ENCODE data around the gene HLX.

The HLX gene, protein sequence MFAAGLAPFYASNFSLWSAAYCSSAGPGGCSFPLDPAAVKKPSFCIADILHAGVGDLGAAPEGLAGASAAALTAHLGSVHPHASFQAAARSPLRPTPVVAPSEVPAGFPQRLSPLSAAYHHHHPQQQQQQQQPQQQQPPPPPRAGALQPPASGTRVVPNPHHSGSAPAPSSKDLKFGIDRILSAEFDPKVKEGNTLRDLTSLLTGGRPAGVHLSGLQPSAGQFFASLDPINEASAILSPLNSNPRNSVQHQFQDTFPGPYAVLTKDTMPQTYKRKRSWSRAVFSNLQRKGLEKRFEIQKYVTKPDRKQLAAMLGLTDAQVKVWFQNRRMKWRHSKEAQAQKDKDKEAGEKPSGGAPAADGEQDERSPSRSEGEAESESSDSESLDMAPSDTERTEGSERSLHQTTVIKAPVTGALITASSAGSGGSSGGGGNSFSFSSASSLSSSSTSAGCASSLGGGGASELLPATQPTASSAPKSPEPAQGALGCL

DNA sequence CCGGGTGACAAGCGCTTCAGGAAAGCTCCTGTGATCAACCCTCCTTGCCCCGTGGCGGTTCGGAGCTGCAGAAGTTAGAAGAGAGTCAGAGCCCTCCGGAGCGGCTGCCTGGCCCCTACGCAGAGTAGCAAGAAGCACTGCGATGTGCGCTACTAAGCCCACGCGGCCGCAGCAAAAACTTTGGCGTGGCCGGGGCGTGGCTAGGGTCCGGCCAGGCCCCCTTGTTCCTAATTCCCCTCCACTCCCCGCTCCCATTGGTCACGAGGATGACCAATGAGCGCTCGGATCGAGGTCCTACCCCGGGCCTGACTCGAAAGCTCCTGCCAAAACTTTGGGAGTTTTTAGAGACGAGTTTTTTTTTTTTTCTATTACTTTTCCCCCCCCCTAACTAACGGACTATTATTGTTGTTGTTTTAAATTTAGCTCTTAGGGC is at the start of gene HLX:
Gene HLX, plus strand, starts transcription at position 368 of the 433 bp plus-strand sequence. CDS start 415 bp downstream, outside the sequence.
- peak; percentile 80 for DNase-seq (ENCODE audit: low spot score)
- TF ChIP-seq, protein P1, sequence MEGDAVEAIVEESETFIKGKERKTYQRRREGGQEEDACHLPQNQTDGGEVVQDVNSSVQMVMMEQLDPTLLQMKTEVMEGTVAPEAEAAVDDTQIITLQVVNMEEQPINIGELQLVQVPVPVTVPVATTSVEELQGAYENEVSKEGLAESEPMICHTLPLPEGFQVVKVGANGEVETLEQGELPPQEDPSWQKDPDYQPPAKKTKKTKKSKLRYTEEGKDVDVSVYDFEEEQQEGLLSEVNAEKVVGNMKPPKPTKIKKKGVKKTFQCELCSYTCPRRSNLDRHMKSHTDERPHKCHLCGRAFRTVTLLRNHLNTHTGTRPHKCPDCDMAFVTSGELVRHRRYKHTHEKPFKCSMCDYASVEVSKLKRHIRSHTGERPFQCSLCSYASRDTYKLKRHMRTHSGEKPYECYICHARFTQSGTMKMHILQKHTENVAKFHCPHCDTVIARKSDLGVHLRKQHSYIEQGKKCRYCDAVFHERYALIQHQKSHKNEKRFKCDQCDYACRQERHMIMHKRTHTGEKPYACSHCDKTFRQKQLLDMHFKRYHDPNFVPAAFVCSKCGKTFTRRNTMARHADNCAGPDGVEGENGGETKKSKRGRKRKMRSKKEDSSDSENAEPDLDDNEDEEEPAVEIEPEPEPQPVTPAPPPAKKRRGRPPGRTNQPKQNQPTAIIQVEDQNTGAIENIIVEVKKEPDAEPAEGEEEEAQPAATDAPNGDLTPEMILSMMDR (IDR thresholded peaks at IDR 0.05; ENCODE audit: extremely low read depth, missing control alignments) = no peak

DNA sequence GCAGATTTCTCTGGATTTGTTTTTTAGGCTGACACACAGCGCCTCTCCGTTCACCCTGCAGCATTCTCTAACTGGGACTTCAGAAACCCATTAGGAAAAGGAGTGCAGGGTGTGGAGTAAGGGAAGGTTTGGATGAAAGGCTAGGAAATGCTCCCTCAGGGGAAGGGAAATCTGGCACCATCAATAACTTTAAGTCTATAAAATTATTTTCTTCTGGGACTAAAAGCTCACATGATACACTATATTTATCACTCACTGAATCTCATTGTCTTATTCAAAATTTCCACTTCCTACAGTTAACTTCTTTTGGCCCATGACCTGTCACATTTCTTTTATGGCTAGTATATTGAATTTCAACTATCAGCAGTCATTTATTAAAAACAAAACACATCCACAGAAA is 45.8 kb upstream of the HLX start:
- no peak for DNase-seq (ENCODE audit: low spot score)
- TF ChIP-seq, protein P1 (IDR thresholded peaks at IDR 0.05; ENCODE audit: extremely low read depth, missing control alignments) = no peak

DNA sequence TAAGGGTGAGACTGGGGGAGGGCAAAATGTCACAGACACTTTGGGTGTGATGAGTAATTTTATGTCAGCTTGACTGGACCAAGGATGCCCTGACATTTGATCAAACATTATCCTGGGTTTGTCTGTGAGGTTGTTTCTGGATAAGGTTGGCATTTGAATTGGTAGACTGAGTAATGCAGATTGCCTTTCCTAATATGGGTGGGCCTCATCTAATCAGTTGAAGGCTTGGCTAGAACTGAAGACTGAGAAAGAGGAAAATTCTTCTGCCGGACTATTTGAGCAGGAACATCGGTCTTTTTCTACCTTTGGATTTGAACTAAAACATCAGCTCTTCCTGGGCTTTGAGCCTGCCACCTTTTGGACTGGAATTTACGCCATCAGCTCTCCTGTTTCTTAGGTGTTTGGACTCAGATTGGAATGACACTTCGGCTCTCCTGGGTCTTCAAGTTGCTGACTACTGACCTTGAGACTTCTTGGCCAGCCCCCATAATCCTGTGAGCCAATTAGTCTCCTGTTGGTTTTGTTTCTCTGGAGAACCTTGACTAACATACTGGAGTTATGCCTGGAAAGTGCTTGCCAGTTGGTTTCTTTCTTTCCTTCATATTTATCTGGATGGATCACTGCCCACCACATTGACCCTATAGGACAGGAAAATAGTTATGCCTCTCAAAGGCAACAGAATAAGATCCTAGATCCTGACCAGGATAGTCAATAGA is 44.9 kb upstream of the HLX start:
- TF ChIP-seq, protein P1 (IDR thresholded peaks at IDR 0.05; ENCODE audit: extremely low read depth, missing control alignments) = no peak
- DNase-seq (ENCODE audit: low spot score) = no peak

GRCh38 chr1:220838578-220838977 is 40.7 kb upstream of the HLX start:
- TF ChIP-seq, protein P1 (IDR thresholded peaks at IDR 0.05; ENCODE audit: extremely low read depth, missing control alignments) = no peak
- no peak for DNase-seq (ENCODE audit: low spot score)

DNA sequence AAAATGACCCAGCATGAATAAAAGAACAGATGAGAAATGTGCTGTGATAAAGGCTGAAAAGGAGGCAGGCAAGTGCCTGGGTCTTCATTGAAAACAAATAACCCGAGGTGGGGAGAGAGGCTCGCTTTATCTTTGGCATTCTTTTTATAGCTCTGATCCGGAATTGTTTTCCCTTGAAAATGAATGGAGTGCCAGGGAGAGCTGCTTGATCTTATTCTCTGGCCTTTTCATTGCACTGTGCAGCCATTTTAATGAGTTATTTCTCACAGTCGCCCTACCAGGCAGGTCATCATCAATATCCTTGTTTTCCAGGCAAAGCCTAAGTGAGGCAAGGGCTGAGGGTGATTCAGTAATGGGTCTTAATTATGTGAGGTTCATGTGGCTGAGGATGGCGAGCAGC is 39.8 kb upstream of the HLX start:
- TF ChIP-seq, protein P1 (IDR thresholded peaks at IDR 0.05; ENCODE audit: extremely low read depth, missing control alignments) = no peak
- DNase-seq (ENCODE audit: low spot score) = no peak

- TF ChIP-seq, protein P1 (IDR thresholded peaks at IDR 0.05; ENCODE audit: extremely low read depth, missing control alignments) = no peak
- no peak for DNase-seq (ENCODE audit: low spot score)
Observed at GRCh38 chr1:220841293-220841692, 38.0 kb upstream of the HLX start.

DNA sequence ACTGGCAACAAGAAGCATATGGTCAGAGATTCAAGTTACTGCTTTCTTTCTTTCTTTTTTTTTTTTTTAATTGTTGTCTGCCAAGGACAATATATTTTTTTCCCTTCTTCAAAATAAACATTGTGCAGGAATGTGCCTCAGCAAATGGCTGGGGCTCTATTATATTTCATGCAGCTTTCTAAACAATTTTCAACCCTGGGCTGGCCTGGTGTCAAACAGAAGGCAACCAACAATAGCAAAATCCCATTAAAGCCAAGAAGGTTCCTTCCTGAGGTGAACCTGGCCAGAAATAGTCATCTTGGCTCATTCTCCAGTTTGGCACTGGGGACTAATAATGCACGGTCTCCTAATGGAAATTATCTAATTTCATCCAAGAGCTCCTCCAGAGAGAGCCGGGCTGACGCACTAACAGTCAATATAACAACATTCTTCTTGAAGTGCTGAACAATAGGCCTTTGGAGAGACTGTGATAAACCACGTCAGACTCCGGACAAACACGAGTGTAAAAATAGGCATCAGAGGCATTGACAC is 35.7 kb upstream of the HLX start:
- DNase-seq (ENCODE audit: low spot score) = no peak
- TF ChIP-seq, protein P1 (IDR thresholded peaks at IDR 0.05; ENCODE audit: extremely low read depth, missing control alignments) = no peak
